H1 (cell line): ENCODE data around the gene ZFAND6. TPM values are rescaled to one million over a fixed set of nuclear protein-coding genes. Genes with fewer than 3 reads are reported as not detected.

Source experiments
- PHF8 ChIP-seq: fragments of 200-600 bp; sonication (generic); conservative IDR thresholded peaks from 2 replicates; pipeline ENCODE4 v1.7.1; 2012; ENCODE audit warnings: low read depth, mild to moderate bottlenecking, inconsistent platforms, low read length, moderate library complexity
- RAD21 ChIP-seq, 2 experiments: IDR thresholded peaks in 1 of 2; conservative IDR thresholded peaks in 1 of 2; 2 replicates each; pipeline ENCODE4 v1.6.1; 2011; ENCODE audit warnings: low read depth in 2 of 2, low read length in 2 of 2, improper control_type of control experiment in 1 of 2, inconsistent platforms in 1 of 2, mild to moderate bottlenecking in 1 of 2, moderate library complexity in 1 of 2
- RFX5 ChIP-seq: IDR thresholded peaks from 2 replicates; pipeline ENCODE4 v1.6.1; 2011; ENCODE audit warnings: low read depth, low read length, improper control_type of control experiment, borderline replicate concordance
- SAP30 ChIP-seq: fragments of 300-600 bp; sonication (generic); IDR thresholded peaks from 2 replicates; pipeline ENCODE4 v1.7.1; 2012; ENCODE audit warnings: low read length, moderate library complexity, mild to moderate bottlenecking, inconsistent platforms; ENCODE audit not compliant: insufficient read depth, insufficient replicate concordance
- SP4 ChIP-seq: IDR thresholded peaks from 2 replicates; pipeline ENCODE4 v1.6.1; 2012; ENCODE audit warnings: low read length, inconsistent platforms
- polyA plus RNA-seq, 7 experiments: library from polyadenylated mRNA; depleted of rRNA in 3 of 7; stranded (reverse) in 5 of 7; unstranded in 2 of 7; fragments of >200 nt in 5 of 7; fragments of 200-250 nt in 2 of 7; gene quantifications; 1 replicate in 5 of 7; 2 replicates in 1 of 7; 4 replicates in 1 of 7; pipeline versions ENCODE4 v1.2.1 to v1.2.3, GENCODE V29; 2011 to 2013; ENCODE audit warnings: missing spikeins in 2 of 7, mixed read lengths in 2 of 7
- total RNA-seq: library from RNA; stranded (reverse); fragmentation: NEBNext Ultra II Directional; extraction: Animal tissue kit (Norgen Biotek cat#: 25700); gene quantifications from 2 replicates; pipeline ENCODE4 v1.2.1, GENCODE V29; 2021

Gene ZFAND6
- total and polyA plus RNA-seq, 2 of the 8 experiments (the other 6 are each of a cell fraction or from before 2014, with no cell fraction given), result 136 to 237 TPM

DNA sequence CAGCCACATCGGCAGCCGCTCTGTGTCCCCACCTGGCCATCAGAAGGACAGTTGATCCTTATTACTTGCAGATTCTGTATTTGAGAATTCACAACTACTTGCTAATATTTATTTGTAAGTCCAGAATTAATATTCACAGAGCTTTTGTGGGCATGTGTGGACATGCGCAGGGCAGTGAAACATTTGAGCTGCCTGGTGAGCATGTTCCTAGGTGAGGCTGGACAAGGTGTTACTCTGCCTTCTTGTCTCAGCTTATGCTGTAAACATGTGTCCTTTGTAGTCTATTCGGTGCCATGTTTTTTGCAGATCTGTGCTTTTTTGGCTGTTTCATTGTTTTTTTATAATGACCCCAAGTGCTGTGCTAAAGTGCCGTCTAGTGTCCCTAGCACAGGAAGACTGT is 108.9 kb downstream of the ZFAND6 start (continued):
- TF ChIP-seq SP4 (no peak), RFX5 (no peak), SAP30 (no peak), RAD21 (IDR thresholded peaks at IDR 0.05 in 1 of 2, conservative IDR thresholded peaks at IDR 0.05 in 1 of 2; ENCODE audit: low read depth in 2 of 2, low read length in 2 of 2) (no peak), PHF8 (no peak)
